GM23248 (cell line): ENCODE results near the gene PEX11A. TPM values are rescaled to one million over a fixed set of nuclear protein-coding genes. Genes with fewer than 3 reads are reported as not detected.

Source experiments
- DNase-seq: peaks from one replicate; pipeline ENCODE4 v3.0.0-alpha.2; 2015
- H2AFZ ChIP-seq: fragments of 200-600 bp; sonication (generic); 2 replicates; pipeline ENCODE4 v1.6.1; 2016; ENCODE audit warnings: antibody characterized with exemption
- H3F3A ChIP-seq: fragments of 200-600 bp; sonication (generic); 2 replicates; pipeline ENCODE4 v1.6.1; 2016; ENCODE audit warnings: mild to moderate bottlenecking, antibody characterized with exemption, mixed run types; ENCODE audit not compliant: insufficient read depth
- H3K27ac ChIP-seq: fragments of 200-600 bp; sonication (generic); 2 replicates; pipeline ENCODE4 v1.5.1; 2016; ENCODE audit warnings: mild to moderate bottlenecking
- H3K27me3 ChIP-seq: fragments of 200-600 bp; sonication (generic); replicated peaks from 2 replicates; pipeline ENCODE4 v1.6.1; 2016; ENCODE audit warnings: mild to moderate bottlenecking; ENCODE audit not compliant: insufficient read depth
- H3K36me3 ChIP-seq: fragments of 200-600 bp; sonication (generic); 2 replicates; pipeline ENCODE4 v1.6.1; 2016; ENCODE audit warnings: low read depth, mild to moderate bottlenecking
- H3K4me1 ChIP-seq: fragments of 200-600 bp; sonication (generic); 2 replicates; pipeline ENCODE4 v1.6.1; 2016; ENCODE audit warnings: mild to moderate bottlenecking; ENCODE audit not compliant: insufficient read depth
- H3K4me2 ChIP-seq: fragments of 200-600 bp; sonication (generic); one replicate; pipeline ENCODE4 v1.6.1; 2016; ENCODE audit warnings: mild to moderate bottlenecking; ENCODE audit not compliant: unreplicated experiment
- H3K4me3 ChIP-seq: fragments of 200-600 bp; sonication (generic); 2 replicates; pipeline ENCODE4 v1.5.1; 2016; ENCODE audit warnings: mild to moderate bottlenecking
- H3K79me2 ChIP-seq: fragments of 200-600 bp; sonication (generic); 2 replicates; pipeline ENCODE4 v1.6.1; 2016; ENCODE audit warnings: mild to moderate bottlenecking; ENCODE audit not compliant: insufficient read depth
- H3K9ac ChIP-seq: fragments of 200-600 bp; sonication (generic); 2 replicates; pipeline ENCODE4 v1.6.1; 2016; ENCODE audit warnings: mild to moderate bottlenecking
- H3K9me2 ChIP-seq: fragments of 200-600 bp; sonication (generic); 2 replicates; pipeline ENCODE4 v1.6.1; 2016; ENCODE audit warnings: mixed run types, mild to moderate bottlenecking, moderate library complexity; ENCODE audit not compliant: insufficient read depth
- H3K9me3 ChIP-seq: fragments of 200-600 bp; sonication (generic); one replicate; pipeline ENCODE4 v1.6.1; 2017; ENCODE audit warnings: low read depth
- H4K20me1 ChIP-seq: fragments of 200-600 bp; sonication (generic); 2 replicates; pipeline ENCODE4 v1.6.0; 2016; ENCODE audit not compliant: insufficient read depth
- EZH2 ChIP-seq: fragments of 200-600 bp; sonication (generic); IDR thresholded peaks from 2 replicates; pipeline ENCODE4 v1.6.1; 2018; ENCODE audit warnings: antibody characterized with exemption, mild to moderate bottlenecking; ENCODE audit not compliant: insufficient read depth, poor library complexity, severe bottlenecking
- EZH2phosphoT487 ChIP-seq: fragments of 200-600 bp; sonication (generic); IDR thresholded peaks from 2 replicates; pipeline ENCODE4 v1.6.1; 2018; ENCODE audit warnings: antibody characterized with exemption, moderate library complexity, mild to moderate bottlenecking, low read depth; ENCODE audit not compliant: insufficient read depth
- WGBS, 2 experiments: methylation state at CpG; one replicate each; pipeline ENCODE4 v1.1.6; 2015 to 2017; ENCODE audit warnings: low lambda C conversion rate in 2 of 2, low coverage in 1 of 2; ENCODE audit errors: missing lambda C conversion rate in 2 of 2; 5-methylcytosine and 5-hydroxymethylcytosine counted together
- in situ Hi-C: fragments of 300-500 bp; cut with MboI; formaldehyde crosslinking; loops from 2 replicates; pipeline ENCODE4 v1.15.0; 2020
- polyA plus RNA-seq: library from polyadenylated mRNA; unstranded; fragments of >200 nt; fragmentation: Nextera tagmentation; extraction: Ambion mirVana; gene quantifications from 2 replicates; pipeline ENCODE4 v1.2.1, GENCODE V29; 2016
- total RNA-seq: library from RNA; depleted of rRNA; stranded (reverse); fragments of >200 nt; shearing (Covaris generic); gene quantifications from 2 replicates; pipeline ENCODE4 v1.2.3, GENCODE V29; 2014

PEX11A gene
- total and polyA plus RNA-seq, 2 experiments from 2014 or later: 5.3 to 5.4 TPM

GRCh38 chr15:89731275-89731674 lies 40.7 kb upstream of the PEX11A start:
- 60 to 72% methylated on average over 5 of the region's 5 CpGs for WGBS, 2 experiments
- H3F3A ChIP-seq: no peaks in the 10 kb centered on the region
- TF ChIP-seq EZH2 (no peak), EZH2phosphoT487 (no peak)
- H3K9me3 ChIP-seq: no peaks in the 10 kb centered on the region
- no peaks in the 10 kb centered on the region for H3K9me2 ChIP-seq
- no peaks in the 10 kb centered on the region for H3K36me3 ChIP-seq
- H4K20me1 ChIP-seq: no peaks in the 10 kb centered on the region
- no peak overlapping the region for H3K4me3 ChIP-seq
- no peak overlapping the region for H2AFZ ChIP-seq
- H3K4me1 ChIP-seq: no peaks in the 10 kb centered on the region
- H3K79me2 ChIP-seq: no peaks in the 10 kb centered on the region
- no peak for DNase-seq
- H3K9ac ChIP-seq: no peak overlapping the region
- H3K27ac ChIP-seq: no peak overlapping the region
- in situ Hi-C loops: no loop called here
- H3K27me3 ChIP-seq: peaks cover 28% of the 10 kb centered on the region
- no peak overlapping the region for H3K4me2 ChIP-seq

- 18 to 29% methylated on average over 2 of the region's 2 CpGs for WGBS, 2 experiments
- no peaks in the 10 kb centered on the region for H3K9me2 ChIP-seq
- 0 out of 2 replicates have a peak overlapping the region, but pooled peaks have one; percentile 29 for H2AFZ ChIP-seq
- H3F3A ChIP-seq: no peaks in the 10 kb centered on the region
- H4K20me1 ChIP-seq: no peaks in the 10 kb centered on the region
- no peaks in the 10 kb centered on the region for H3K36me3 ChIP-seq
- H3K79me2 ChIP-seq: no peaks in the 10 kb centered on the region
- TF ChIP-seq EZH2 (no peak), EZH2phosphoT487 (no peak)
- no peak overlapping the region for H3K27ac ChIP-seq
- in situ Hi-C loops: no loop called here
- H3K27me3 ChIP-seq: peaks cover 11% of the 10 kb centered on the region
- H3K9ac ChIP-seq: no peak overlapping the region
- no peak overlapping the region for H3K4me2 ChIP-seq
- peak; percentile 42 for DNase-seq
- no peaks in the 10 kb centered on the region for H3K9me3 ChIP-seq
- H3K4me3 ChIP-seq: no peak overlapping the region
- no peaks in the 10 kb centered on the region for H3K4me1 ChIP-seq
Observed at GRCh38 chr15:89728254-89728653, 37.7 kb upstream of the PEX11A start.

GRCh38 chr15:89725064-89725463 lies 34.5 kb upstream of the PEX11A start:
- in situ Hi-C loops: no loop called here
- H2AFZ ChIP-seq: no peak overlapping the region
- no peaks in the 10 kb centered on the region for H3F3A ChIP-seq
- no peak overlapping the region for H3K4me3 ChIP-seq
- H4K20me1 ChIP-seq: no peaks in the 10 kb centered on the region
- H3K4me2 ChIP-seq: no peak overlapping the region
- no peaks in the 10 kb centered on the region for H3K36me3 ChIP-seq
- no peak for DNase-seq
- 59 to 76% methylated on average over 1 of the region's 1 CpG for WGBS, 2 experiments
- H3K4me1 ChIP-seq: no peaks in the 10 kb centered on the region
- no peak overlapping the region for H3K9ac ChIP-seq
- H3K9me3 ChIP-seq: no peaks in the 10 kb centered on the region
- TF ChIP-seq EZH2phosphoT487: no peak
- TF ChIP-seq EZH2: no peak
- H3K27me3 ChIP-seq: peaks cover 10% of the 10 kb centered on the region; the same call in 1 of the 2 replicates
- H3K79me2 ChIP-seq: no peaks in the 10 kb centered on the region
- no peak overlapping the region for H3K27ac ChIP-seq
- H3K9me2 ChIP-seq: no peaks in the 10 kb centered on the region

GRCh38 chr15:89724621-89725020 lies 34.1 kb upstream of the PEX11A start:
- no peak overlapping the region for H2AFZ ChIP-seq
- no peaks in the 10 kb centered on the region for H3K9me3 ChIP-seq
- no peak overlapping the region for H3K4me2 ChIP-seq
- H3K27ac ChIP-seq: no peak overlapping the region
- H3K9me2 ChIP-seq: no peaks in the 10 kb centered on the region
- in situ Hi-C loops: no loop called here
- peaks cover 10% of the 10 kb centered on the region; the same call in 1 of the 2 replicates for H3K27me3 ChIP-seq
- 73 to 88% methylated on average over 1 of the region's 1 CpG for WGBS, 2 experiments
- TF ChIP-seq EZH2: no peak
- no peak for TF ChIP-seq EZH2phosphoT487
- H3K36me3 ChIP-seq: no peaks in the 10 kb centered on the region
- H3F3A ChIP-seq: no peaks in the 10 kb centered on the region
- H3K4me3 ChIP-seq: no peak overlapping the region
- no peaks in the 10 kb centered on the region for H4K20me1 ChIP-seq
- DNase-seq: no peak
- no peaks in the 10 kb centered on the region for H3K79me2 ChIP-seq
- no peaks in the 10 kb centered on the region for H3K4me1 ChIP-seq
- no peak overlapping the region for H3K9ac ChIP-seq

- no peaks in the 10 kb centered on the region for H3K36me3 ChIP-seq
- in situ Hi-C loops: no loop called here
- no peaks in the 10 kb centered on the region for H4K20me1 ChIP-seq
- TF ChIP-seq EZH2phosphoT487 (no peak), EZH2 (no peak)
- H3K9ac ChIP-seq: no peak overlapping the region
- peaks cover 10% of the 10 kb centered on the region; the same call in 1 of the 2 replicates for H3K27me3 ChIP-seq
- H3K4me3 ChIP-seq: no peak overlapping the region
- no peaks in the 10 kb centered on the region for H3K9me3 ChIP-seq
- H3F3A ChIP-seq: no peaks in the 10 kb centered on the region
- H3K4me1 ChIP-seq: no peaks in the 10 kb centered on the region
- no peak for DNase-seq
- WGBS, 2 experiments: 68 to 75% methylated on average over 3 of the region's 3 CpGs
- no peak overlapping the region for H2AFZ ChIP-seq
- no peak overlapping the region for H3K27ac ChIP-seq
- no peak overlapping the region for H3K4me2 ChIP-seq
- H3K9me2 ChIP-seq: no peaks in the 10 kb centered on the region
- H3K79me2 ChIP-seq: no peaks in the 10 kb centered on the region
Observed at GRCh38 chr15:89723031-89723430, 32.5 kb upstream of the PEX11A start.
